Panc1 (cell line): Measurements from ENCODE around the gene MACROD2. TPM values are rescaled to one million over a fixed set of nuclear protein-coding genes. Genes with fewer than 3 reads are reported as not detected.

Source experiments
- ATAC-seq: fragments of 200-7000 bp; cut with Tn5 transposase; 2 replicates; pipeline ENCODE4 v1.9.1; 2020; ENCODE audit warnings: mild to moderate bottlenecking, moderate library complexity
- BruUV-seq: library from RNA; stranded (reverse); fragments of 400-500 nt; replicated peaks from 2 replicates; lab custom pipeline; 2021; lab: Mats Ljungman, UMichigan
- CTCF ChIA-PET: fragments of 300-600 bp; sonication (Branson Sonifier 250); formaldehyde crosslinking; loops from one replicate; lab custom pipeline; 2022; ENCODE audit warnings: antibody characterized with exemption; lab: Charles Lee
- POLR2A ChIA-PET: fragments of 300-600 bp; sonication (Branson Sonifier 250); formaldehyde crosslinking; loops from one replicate; lab custom pipeline; 2022; ENCODE audit warnings: antibody characterized with exemption; lab: Charles Lee
- DNase-seq: peaks from one replicate; pipeline ENCODE4 v3.0.0-alpha.2; 2010; ENCODE audit warnings: low read depth, low spot score
- H3K27ac ChIP-seq: 2 replicates; pipeline ENCODE4 v1.5.1; 2011; ENCODE audit warnings: mild to moderate bottlenecking, low read length, inconsistent platforms
- H3K27me3 ChIP-seq: fragments of 200-500 bp; sonication (Bioruptor generic); 2 replicates; pipeline ENCODE4 v1.6.0; 2014; ENCODE audit warnings: low read length, inconsistent platforms; ENCODE audit not compliant: control insufficient read depth, insufficient read depth
- H3K36me3 ChIP-seq: fragments of 200-500 bp; sonication (Bioruptor generic); 2 replicates; pipeline ENCODE4 v1.5.1; 2014; ENCODE audit warnings: inconsistent platforms, mild to moderate bottlenecking, low read length, moderate library complexity; ENCODE audit not compliant: control insufficient read depth, insufficient read depth
- H3K4me1 ChIP-seq: 2 replicates; pipeline ENCODE4 v1.5.1; 2011; ENCODE audit warnings: inconsistent platforms, mild to moderate bottlenecking, low read length, moderate library complexity; ENCODE audit not compliant: control insufficient read depth, insufficient read depth
- H3K4me3 ChIP-seq, 2 experiments: 2 replicates each; pipeline ENCODE4 v1.5.1; 2011 to 2012; ENCODE audit warnings: low read depth in 2 of 2, low read length in 2 of 2, mild to moderate bottlenecking in 2 of 2, inconsistent platforms in 1 of 2, moderate library complexity in 1 of 2
- H3K9me3 ChIP-seq: fragments of 200-500 bp; sonication (Bioruptor generic); 2 replicates; pipeline ENCODE4 v1.5.1; 2014; ENCODE audit warnings: low read depth, mild to moderate bottlenecking, inconsistent platforms, low read length, moderate library complexity; ENCODE audit not compliant: control insufficient read depth, insufficient read depth
- CTCF ChIP-seq: fragments of 450-650 bp; IDR thresholded peaks from 2 replicates; pipeline ENCODE4 v1.5.1; 2017; ENCODE audit warnings: mild to moderate bottlenecking
- POLR2AphosphoS5 ChIP-seq: IDR thresholded peaks from 2 replicates; pipeline ENCODE4 v1.6.1; 2012; ENCODE audit warnings: mild to moderate bottlenecking, low read depth, low read length, moderate library complexity
- REST ChIP-seq, 2 experiments: IDR thresholded peaks; 2 replicates each; pipeline ENCODE4 v1.6.1; 2011 to 2012; ENCODE audit warnings: low read depth in 2 of 2, control low read depth in 1 of 2, low read length in 1 of 2, mild to moderate bottlenecking in 1 of 2, moderate library complexity in 1 of 2; ENCODE audit not compliant: insufficient read depth in 1 of 2
- SIN3A ChIP-seq: IDR thresholded peaks from 2 replicates; pipeline ENCODE4 v1.6.1; 2012; ENCODE audit warnings: low read depth, mild to moderate bottlenecking, low read length, moderate library complexity, borderline replicate concordance; ENCODE audit not compliant: insufficient read depth
- TCF7L2 ChIP-seq: IDR thresholded peaks from 2 replicates; pipeline ENCODE4 v1.6.1; 2011; ENCODE audit warnings: mild to moderate bottlenecking, low read depth, low read length, inconsistent platforms
- in situ Hi-C: cut with HindIII; loops from 2 replicates; pipeline ENCODE4 v1.10.0; 2016; ENCODE audit warnings: low sequenced_read_pairs, low pct_unique_long_range_greater_than_20kb
- intact Hi-C: fragments of 100-400 bp; cut with micrococcal nuclease; formaldehyde crosslinking; loops from one replicate; pipeline ENCODE4 v1.10.0; 2022; ENCODE audit not compliant: unreplicated experiment
- total RNA-seq: library from RNA; stranded (reverse); gene quantifications from one replicate; pipeline ENCODE4 v1.2.1, GENCODE V29; 2021; ENCODE audit not compliant: unreplicated experiment

MACROD2 gene
- total RNA-seq, 1 experiment from 2014 or later = 1.2 TPM

GRCh38 chr20:14444106-14444505, 448.8 kb downstream of the MACROD2 start:
- H3K27me3 ChIP-seq = no peaks in the 10 kb centered on the region
- H3K9me3 ChIP-seq = no peaks in the 10 kb centered on the region; the same call in 1 of the 2 replicates
- H3K4me3 ChIP-seq = no peak overlapping the region
- H3K4me1 ChIP-seq = no peaks in the 10 kb centered on the region
- intact Hi-C loops = no loop called here
- ChIA-PET POLR2A (no interaction called here), CTCF (no interaction called here)
- BruUV-seq = no TSS peak
- in situ Hi-C loops = no loop called here
- no peak for DNase-seq
- no peaks in the 10 kb centered on the region for H3K36me3 ChIP-seq
- no peak overlapping the region for H3K27ac ChIP-seq
- ATAC-seq = no peak
- TF ChIP-seq POLR2AphosphoS5 (no peak), SIN3A (no peak), REST (IDR thresholded peaks at IDR 0.05; ENCODE audit: insufficient read depth in 1 of 2, low read depth in 2 of 2, low read length in 1 of 2) (no peak), TCF7L2 (no peak), CTCF (no peak)

GRCh38 chr20:14445310-14445709, 450.0 kb downstream of the MACROD2 start:
- Histone ChIP-seq H3K9me3 (no peaks in the 10 kb centered on the region), H3K27ac (no peak overlapping the region), H3K36me3 (no peaks in the 10 kb centered on the region), H3K4me3 (no peak overlapping the region), H3K4me1 (no peaks in the 10 kb centered on the region), H3K27me3 (no peaks in the 10 kb centered on the region)
- ATAC-seq (no peak), DNase-seq (no peak)
- ChIA-PET CTCF (no interaction called here), POLR2A (no interaction called here)
- in situ Hi-C loops = no loop called here
- intact Hi-C loops = no loop called here
- TF ChIP-seq TCF7L2 (no peak), REST (IDR thresholded peaks at IDR 0.05; ENCODE audit: insufficient read depth in 1 of 2, low read depth in 2 of 2, low read length in 1 of 2) (no peak), CTCF (no peak), SIN3A (no peak), POLR2AphosphoS5 (no peak)
- no TSS peak for BruUV-seq
